D341Med (cell line): ENCODE data around the gene BLMH.
"Not testable (repeated sequence)": the region's sequence is repeated elsewhere in the genome, so short reads cannot be mapped to it uniquely, and the experiment has no call there.

ENCODE experiments used
- DNase-seq: peaks from one replicate; pipeline ENCODE4 v3.0.0; 2012; ENCODE audit warnings: low spot score

BLMH gene

GRCh38 chr17:30228011-30228410 is 63.7 kb downstream of the BLMH start:
- DNase-seq, result no peak

- no peak for DNase-seq
These were observed 64.9 kb downstream of the BLMH start for GRCh38 chr17:30226878-30227277.

GRCh38 chr17:30225919-30226553 is 65.7 kb downstream of the BLMH start:
- no peak for DNase-seq

- DNase-seq, result no peak
These were observed 66.6 kb downstream of the BLMH start for GRCh38 chr17:30225112-30225511.

GRCh38 chr17:30224419-30224960 is 67.3 kb downstream of the BLMH start:
- DNase-seq, result no peak

- DNase-seq, result no peak
These were observed 69.0 kb downstream of the BLMH start for GRCh38 chr17:30222721-30223175.

- no peak for DNase-seq
These were observed 69.5 kb downstream of the BLMH start for GRCh38 chr17:30222251-30222650.

GRCh38 chr17:30221346-30221745 is 70.4 kb downstream of the BLMH start:
- no peak for DNase-seq

GRCh38 chr17:30220414-30220813 is 71.3 kb downstream of the BLMH start:
- peak; percentile 60 for DNase-seq

GRCh38 chr17:30219833-30220232 is 71.9 kb downstream of the BLMH start:
- no peak for DNase-seq

GRCh38 chr17:30219315-30219714 is 72.4 kb downstream of the BLMH start:
- no peak for DNase-seq

- DNase-seq, result no peak
These were observed 72.9 kb downstream of the BLMH start for GRCh38 chr17:30218799-30219198.

- no peak for DNase-seq
These were observed 73.9 kb downstream of the BLMH start for GRCh38 chr17:30217746-30218245.

- DNase-seq, result no peak
These were observed 74.7 kb downstream of the BLMH start for GRCh38 chr17:30217054-30217453.

GRCh38 chr17:30212750-30213149 is 79.0 kb downstream of the BLMH start:
- no peak for DNase-seq

GRCh38 chr17:30211371-30211770 is 80.4 kb downstream of the BLMH start:
- no peak for DNase-seq

GRCh38 chr17:30210901-30211300 is 80.8 kb downstream of the BLMH start:
- no peak for DNase-seq

- DNase-seq, result no peak
These were observed 81.4 kb downstream of the BLMH start for GRCh38 chr17:30210366-30210765.

GRCh38 chr17:30209930-30210329 is 81.8 kb downstream of the BLMH start:
- no peak for DNase-seq

- no peak for DNase-seq
These were observed 83.5 kb downstream of the BLMH start for GRCh38 chr17:30208214-30208613.

- DNase-seq, result no peak
These were observed 84.1 kb downstream of the BLMH start for GRCh38 chr17:30207655-30208054.

- DNase-seq, result no peak
These were observed 88.2 kb downstream of the BLMH start for GRCh38 chr17:30203471-30203981.

GRCh38 chr17:30200656-30201055 is 91.1 kb downstream of the BLMH start:
- not testable (repeated sequence) for DNase-seq

- no peak for DNase-seq
These were observed 91.6 kb downstream of the BLMH start for GRCh38 chr17:30200106-30200505.
